ENCODE measurements around the gene RASAL3.
"Not testable (repeated sequence)": the region's sequence is repeated elsewhere in the genome, so short reads cannot be mapped to it uniquely, and the experiment has no call there.

RASAL3 gene

DNA sequence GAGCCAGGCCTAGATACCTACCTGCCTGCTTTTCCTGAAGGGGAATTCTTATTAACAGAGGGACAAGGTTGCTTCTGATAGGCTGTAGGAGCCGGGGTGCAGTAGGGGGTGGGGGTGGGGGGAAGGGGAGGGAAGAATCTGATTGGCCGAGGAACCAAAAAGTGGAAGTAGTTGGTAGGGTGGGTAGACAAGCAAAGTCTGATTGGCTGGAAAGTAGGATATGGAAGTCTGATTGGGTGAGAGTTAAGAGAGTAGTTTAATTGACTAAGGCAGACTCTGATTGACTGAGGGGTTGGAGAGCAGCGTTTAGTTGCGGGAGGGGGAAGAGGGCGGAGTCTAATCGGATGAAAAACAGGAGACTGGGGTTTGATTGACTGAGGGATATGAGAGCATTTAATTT, 34.6 kb upstream of the RASAL3 start:
- Histone ChIP-seq H3K27ac (peak overlapping the region; percentile 37; the same call in 1 of the 2 replicates), H3K9ac (ENCODE audit: insufficient read length) (no peak overlapping the region), H3K36me3 (ENCODE audit: insufficient read depth, low read length) (no peaks in the 10 kb centered on the region), H3K4me3 (no peak overlapping the region), H3K9me3 (ENCODE audit: low read depth, low read length) (no peaks in the 10 kb centered on the region)
- no peak for TF ChIP-seq FOXP2 (optimal IDR thresholded peaks at IDR 0.05; ENCODE audit: control extremely low read depth, extremely low read length, insufficient read depth)
- no peak for TF ChIP-seq POLR2AphosphoS5 (IDR thresholded peaks at IDR 0.05; ENCODE audit: borderline replicate concordance, low read depth, low read length)
- TF ChIP-seq EZH2 (IDR thresholded peaks at IDR 0.05), result no peak
- no peak for DNase-seq (ENCODE audit: low read depth, low spot score)

DNA sequence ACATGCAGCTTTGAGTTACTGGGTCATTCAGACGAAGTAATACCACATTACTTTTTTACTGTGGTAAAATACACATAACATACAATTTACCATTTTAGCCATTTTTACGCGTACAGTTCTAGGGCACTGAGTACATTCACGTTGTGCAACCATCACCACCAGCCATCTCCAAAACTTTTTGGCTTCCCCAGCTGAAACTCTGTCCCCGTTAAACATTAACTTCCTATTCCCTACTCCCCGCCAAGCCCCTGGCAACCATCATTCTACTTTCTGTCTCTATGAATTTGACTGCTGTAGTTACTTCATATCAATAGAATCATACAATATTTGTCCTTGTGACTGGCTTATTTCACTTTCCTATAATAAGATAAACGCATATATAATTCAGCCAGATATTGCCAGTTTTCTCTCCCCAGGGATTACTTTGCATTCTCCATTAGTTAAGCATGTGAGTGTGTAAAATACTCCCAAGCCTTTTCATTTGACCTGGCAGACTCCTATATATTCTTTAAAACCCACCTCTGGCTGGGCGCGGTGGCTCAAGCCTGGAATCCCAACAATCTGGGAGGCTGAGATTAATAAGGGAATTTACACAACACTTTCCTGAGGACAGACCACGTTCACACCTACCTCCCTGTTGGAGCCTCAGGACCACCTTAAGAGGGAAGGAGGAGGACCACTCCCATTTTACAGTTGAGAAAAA, 34.0 kb upstream of the RASAL3 start:
- Histone ChIP-seq H3K4me3 (no peak overlapping the region), H3K27ac (peak overlapping the region; percentile 37; the same call in 1 of the 2 replicates), H3K36me3 (ENCODE audit: insufficient read depth, low read length) (no peaks in the 10 kb centered on the region), H3K9ac (ENCODE audit: insufficient read length) (no peak overlapping the region), H3K9me3 (ENCODE audit: low read depth, low read length) (no peaks in the 10 kb centered on the region)
- no peak for DNase-seq (ENCODE audit: low read depth, low spot score)
- TF ChIP-seq FOXP2 (optimal IDR thresholded peaks at IDR 0.05; ENCODE audit: control extremely low read depth, extremely low read length, insufficient read depth) (no peak), POLR2AphosphoS5 (IDR thresholded peaks at IDR 0.05; ENCODE audit: borderline replicate concordance, low read depth, low read length) (no peak), EZH2 (IDR thresholded peaks at IDR 0.05) (no peak)

DNA sequence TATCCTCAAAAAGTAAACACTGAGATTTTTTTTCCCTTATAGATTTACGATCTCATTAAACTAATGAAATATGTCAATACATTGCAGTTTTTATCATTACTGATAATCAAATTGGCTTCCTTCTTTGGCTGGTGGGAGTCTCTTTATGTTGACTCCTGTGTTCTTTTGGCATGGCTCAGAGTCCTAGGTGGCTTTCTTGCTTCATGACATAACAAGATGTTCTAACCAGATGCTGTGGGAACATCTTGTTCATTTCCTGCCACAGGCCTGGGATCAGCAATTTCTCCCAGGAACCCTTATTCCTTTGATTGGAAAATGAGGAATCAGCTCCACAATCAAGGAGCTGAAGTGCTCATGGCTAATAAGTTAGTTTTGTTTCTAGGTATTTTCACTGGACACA, 30.8 kb upstream of the RASAL3 start:
- no peak overlapping the region for H3K27ac ChIP-seq
- no peaks in the 10 kb centered on the region for H3K36me3 ChIP-seq (ENCODE audit: insufficient read depth, low read length)
- H3K9me3 ChIP-seq (ENCODE audit: low read depth, low read length), result no peaks in the 10 kb centered on the region
- TF ChIP-seq POLR2AphosphoS5 (IDR thresholded peaks at IDR 0.05; ENCODE audit: borderline replicate concordance, low read depth, low read length) (no peak), EZH2 (IDR thresholded peaks at IDR 0.05) (no peak), FOXP2 (optimal IDR thresholded peaks at IDR 0.05; ENCODE audit: control extremely low read depth, extremely low read length, insufficient read depth) (no peak)
- no peak overlapping the region for H3K4me3 ChIP-seq
- no peak for DNase-seq (ENCODE audit: low read depth, low spot score)
- H3K9ac ChIP-seq (ENCODE audit: insufficient read length), result no peak overlapping the region

DNA sequence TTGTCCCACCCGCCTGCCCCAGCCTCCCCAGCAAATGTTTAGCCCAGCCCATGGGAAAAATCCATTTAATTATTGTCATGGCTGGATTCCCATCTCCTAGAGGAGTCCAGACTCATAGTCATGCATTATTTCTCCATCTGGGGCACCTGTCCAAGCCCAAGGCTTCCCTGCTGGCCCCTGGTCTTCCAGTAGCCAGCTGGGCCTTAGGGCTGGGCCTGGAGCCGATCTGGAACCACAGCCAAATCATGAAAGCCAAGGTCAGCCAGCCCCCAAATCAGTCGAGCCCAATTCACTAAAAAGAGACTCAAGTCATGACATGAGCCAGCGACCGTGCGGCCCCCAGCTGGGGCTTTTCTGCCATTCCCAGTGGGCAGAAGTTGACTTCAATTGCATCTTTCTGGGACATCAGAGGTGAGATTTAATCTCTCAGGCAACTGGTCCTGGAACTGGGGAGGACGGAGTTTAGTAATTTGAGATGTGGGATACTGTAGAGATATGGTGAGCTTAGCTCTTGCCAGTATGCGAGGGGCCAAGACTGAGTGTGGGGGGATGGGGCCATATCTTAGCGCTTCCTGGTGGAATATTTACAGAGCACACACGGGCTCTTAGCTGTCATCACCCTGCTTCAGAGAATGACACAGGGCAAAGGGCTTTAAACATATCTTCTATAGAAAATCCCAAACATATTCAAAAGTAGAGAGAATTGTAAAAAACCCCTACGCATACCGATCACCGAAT, 24.3 kb upstream of the RASAL3 start:
- no peak overlapping the region for H3K4me3 ChIP-seq
- no peak overlapping the region for H3K9ac ChIP-seq (ENCODE audit: insufficient read length)
- no peaks in the 10 kb centered on the region for H3K36me3 ChIP-seq (ENCODE audit: insufficient read depth, low read length)
- H3K9me3 ChIP-seq (ENCODE audit: low read depth, low read length), result no peaks in the 10 kb centered on the region
- no peak for DNase-seq (ENCODE audit: low read depth, low spot score)
- no peak overlapping the region for H3K27ac ChIP-seq
- TF ChIP-seq EZH2 (IDR thresholded peaks at IDR 0.05) (no peak), FOXP2 (optimal IDR thresholded peaks at IDR 0.05; ENCODE audit: control extremely low read depth, extremely low read length, insufficient read depth) (no peak)

DNA sequence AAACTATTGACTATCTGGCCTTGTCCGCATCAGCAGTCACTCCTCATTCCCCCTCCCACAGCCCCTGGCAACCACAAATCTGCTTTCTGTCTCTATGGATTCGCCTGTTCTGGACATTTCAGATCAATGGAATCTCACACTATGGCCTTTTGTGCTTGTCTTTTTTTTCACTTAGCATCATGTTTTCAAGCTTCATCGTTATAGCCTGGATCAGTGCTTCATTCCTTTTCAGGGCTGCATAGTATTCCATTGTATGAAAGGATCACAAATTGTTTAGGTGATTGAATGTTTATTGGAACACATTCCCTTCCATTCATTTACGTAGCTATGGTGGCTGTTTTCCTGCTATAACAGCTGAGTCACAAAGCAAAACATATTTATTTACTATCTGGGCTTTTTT, 22.7 kb upstream of the RASAL3 start:
- DNase-seq (ENCODE audit: low read depth, low spot score), result no peak
- H3K9ac ChIP-seq (ENCODE audit: insufficient read length), result no peak overlapping the region
- TF ChIP-seq POLR2AphosphoS5 (IDR thresholded peaks at IDR 0.05; ENCODE audit: borderline replicate concordance, low read depth, low read length) (no peak), EZH2 (IDR thresholded peaks at IDR 0.05) (no peak), FOXP2 (optimal IDR thresholded peaks at IDR 0.05; ENCODE audit: control extremely low read depth, extremely low read length, insufficient read depth) (no peak)
- no peaks in the 10 kb centered on the region for H3K9me3 ChIP-seq (ENCODE audit: low read depth, low read length)
- H3K36me3 ChIP-seq (ENCODE audit: insufficient read depth, low read length), result no peaks in the 10 kb centered on the region
- H3K27ac ChIP-seq, result no peak overlapping the region
- H3K4me3 ChIP-seq, result no peak overlapping the region

DNA sequence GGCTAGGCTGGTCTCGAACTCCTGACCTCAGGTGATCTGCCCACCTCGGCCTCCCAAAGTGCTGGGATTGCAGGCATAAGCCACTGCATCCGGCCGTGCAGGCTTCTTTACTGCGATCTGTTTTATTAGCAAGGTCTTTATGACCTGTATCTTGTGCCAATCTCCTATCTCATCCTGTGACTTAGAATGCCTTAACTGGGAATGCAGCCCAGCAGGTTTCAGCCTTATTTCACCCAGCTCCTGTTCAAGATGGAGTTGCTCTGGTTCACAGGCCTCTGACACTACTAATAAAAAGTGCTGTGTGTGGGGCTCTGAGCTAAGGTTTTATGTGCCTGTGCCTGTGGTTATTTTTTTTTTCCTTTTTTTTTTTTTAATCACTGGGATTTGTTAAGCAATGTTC, 21.4 kb upstream of the RASAL3 start:
- H3K27ac ChIP-seq; H3K4me3 ChIP-seq; DNase-seq (ENCODE audit: low read depth, low spot score); H3K9ac ChIP-seq (ENCODE audit: insufficient read length); H3K9me3 ChIP-seq (ENCODE audit: low read depth, low read length); H3K36me3 ChIP-seq (ENCODE audit: insufficient read depth, low read length): not testable (repeated sequence)

DNA sequence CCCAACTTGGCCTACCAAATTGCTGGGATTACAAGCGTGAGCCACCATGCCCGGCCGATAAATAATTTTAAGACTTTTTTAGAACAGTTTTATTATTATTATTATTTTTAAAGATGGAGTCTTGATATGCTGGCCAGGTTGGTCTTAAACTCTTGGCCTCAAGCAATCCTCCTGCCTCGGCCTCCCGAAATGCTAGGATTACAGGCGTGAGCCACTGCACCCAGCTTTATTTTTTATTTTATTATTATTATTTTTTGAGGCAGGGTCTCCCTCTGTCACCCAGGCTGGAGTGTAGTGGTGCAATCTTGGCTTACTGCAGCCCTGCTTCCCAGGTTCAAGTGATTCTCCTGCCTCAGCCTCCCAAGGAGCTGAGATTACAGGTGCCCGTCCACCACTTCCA, 16.7 kb upstream of the RASAL3 start:
- not testable (repeated sequence) for H3K9ac ChIP-seq (ENCODE audit: insufficient read length); DNase-seq (ENCODE audit: low read depth, low spot score); H3K9me3 ChIP-seq (ENCODE audit: low read depth, low read length); H3K27ac ChIP-seq; H3K36me3 ChIP-seq (ENCODE audit: insufficient read depth, low read length); H3K4me3 ChIP-seq

DNA sequence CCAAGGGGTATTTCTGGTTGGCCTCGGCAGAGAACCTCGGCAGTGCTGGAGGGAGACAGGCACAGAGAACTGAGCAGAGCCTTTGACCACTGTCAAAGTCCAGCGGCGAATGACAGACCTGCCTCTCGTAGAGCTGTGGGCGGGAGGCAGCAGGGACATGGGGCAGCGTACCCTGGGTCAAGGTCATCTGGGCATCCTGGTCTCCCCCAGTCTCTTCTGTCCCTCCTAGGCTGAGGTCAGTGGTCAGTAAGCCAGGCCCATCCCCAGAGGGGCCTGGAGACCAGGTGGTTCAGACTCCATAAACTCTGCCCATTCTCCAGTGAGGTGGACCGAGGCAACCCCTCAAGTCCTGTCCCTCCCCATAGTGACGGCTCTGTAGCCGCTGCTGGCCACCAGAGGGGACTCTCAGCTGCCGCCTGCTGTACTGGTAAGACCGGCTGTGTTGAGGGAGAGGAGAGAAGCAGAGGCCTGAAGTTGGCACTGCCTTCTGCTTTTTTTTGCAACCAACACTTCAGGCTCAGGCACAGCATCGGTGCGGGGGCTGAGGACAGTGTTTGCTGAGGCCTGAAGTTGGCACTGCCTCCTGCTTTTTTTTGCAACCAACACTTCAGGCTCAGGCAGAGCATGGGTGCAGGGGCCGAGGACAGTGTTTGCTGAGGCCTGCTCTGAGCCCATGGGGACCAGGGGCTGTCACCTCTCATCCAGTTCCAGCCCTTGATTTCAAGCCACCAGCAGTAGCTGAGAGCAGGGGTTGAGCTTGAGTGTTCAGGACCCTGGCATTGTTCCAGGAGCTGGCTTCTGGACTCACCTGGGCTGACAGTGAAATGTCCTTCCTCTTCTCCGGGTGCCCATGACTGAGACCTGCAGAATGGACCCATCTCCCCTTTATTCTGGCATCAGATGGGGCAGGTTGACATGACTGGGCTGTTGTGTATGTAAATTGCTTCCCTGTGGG, 15.3 kb upstream of the RASAL3 start, which contains the start of gene PGLYRP2:
PGLYRP2 (minus strand) TSS at position 111 of the 955 bp plus-strand sequence. CDS start 130 bp downstream, outside the sequence.
- no peak for DNase-seq (ENCODE audit: low read depth, low spot score)
- Histone ChIP-seq H3K36me3 (ENCODE audit: insufficient read depth, low read length) (no peaks in the 10 kb centered on the region), H3K9ac (ENCODE audit: insufficient read length) (no peak within 1 kb of the TSS), H3K4me3 (no peak within 1 kb of the TSS), H3K9me3 (ENCODE audit: low read depth, low read length) (no peaks in the 10 kb centered on the region), H3K27ac (no peak within 1 kb of the TSS)
- TF ChIP-seq FOXP2 (optimal IDR thresholded peaks at IDR 0.05; ENCODE audit: control extremely low read depth, extremely low read length, insufficient read depth), result no peak
- no peak for TF ChIP-seq POLR2AphosphoS5 (IDR thresholded peaks at IDR 0.05; ENCODE audit: borderline replicate concordance, low read depth, low read length)
- TF ChIP-seq EZH2 (IDR thresholded peaks at IDR 0.05), result no peak
